Measurements from ENCODE around the gene GLYR1.

The GLYR1 gene

DNA sequence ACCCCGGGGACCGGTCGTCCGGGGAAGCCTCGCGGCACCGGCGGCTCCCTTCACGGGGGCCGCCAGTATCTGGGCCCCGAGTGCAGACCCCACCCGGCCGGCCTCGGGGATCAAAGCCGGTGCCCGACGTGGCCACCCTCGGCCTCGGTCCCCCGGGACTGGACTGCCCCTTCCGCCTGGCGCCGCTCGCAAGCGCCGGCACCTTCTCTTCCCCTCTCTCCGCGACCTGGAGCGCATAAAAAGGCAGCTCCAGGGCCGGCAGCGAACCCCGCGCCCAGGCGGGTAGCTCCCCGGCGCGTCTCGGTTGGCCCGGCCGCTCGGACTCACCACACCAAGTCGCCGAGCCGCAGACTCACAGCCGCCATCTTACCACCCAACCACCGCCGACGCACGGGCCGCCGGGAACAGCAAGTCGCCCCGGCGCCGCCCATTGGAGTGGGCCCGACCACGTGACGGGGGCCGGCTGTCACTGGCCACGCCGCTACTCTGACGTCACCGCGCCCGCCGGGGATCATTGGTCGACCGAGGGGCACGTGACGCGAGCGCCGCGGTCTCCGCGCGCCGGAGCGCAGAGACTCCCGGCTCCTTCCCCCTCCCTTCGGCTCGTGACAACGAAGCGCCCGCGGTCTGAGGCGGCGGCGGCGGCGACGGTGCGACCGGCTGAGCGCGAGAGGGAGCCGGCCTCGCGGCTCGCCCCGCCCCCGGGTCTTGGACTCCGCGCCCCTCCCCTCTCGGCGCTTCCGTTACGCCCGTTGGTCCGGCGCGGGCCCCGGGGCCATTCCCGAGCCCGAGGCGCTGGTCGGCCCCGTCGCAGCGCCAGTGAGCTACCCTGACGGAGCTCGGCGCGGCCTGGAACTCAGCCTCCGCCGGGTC, at the start of gene GLYR1, which contains the start of gene UBN1:
Gene GLYR1, minus strand, starts transcription at position 388 of the 873 bp plus-strand sequence. Its CDS starts 23 bp downstream, at position 365.
Gene UBN1, plus strand, starts transcription at position 581 of the 873 bp plus-strand sequence. CDS start 5,437 bp downstream, outside the sequence.
- ChIA-PET POLR2A (interaction anchor here (0.5 to 2.8 kb wide), 17 partner anchors 9 to 376 kb away, joined by 3 to 8 read pairs (median 4); partner anchors contain the start of genes ANKS3, DNAAF8, ROGDI and SEC14L5), CTCF (interaction anchor here (1.0 kb wide), 1 partner anchor 109 kb away, joined by 3 read pairs; no protein-coding TSS in a partner anchor)
- Histone ChIP-seq H3K9me3 (ENCODE audit: control insufficient read depth, insufficient read depth, low read depth, low read length) (no peaks in the 10 kb centered on the region), H3K27ac (ENCODE audit: extremely low read depth, low read depth, low read length) (peak within 1 kb of the TSS; percentile 78), H3K4me1 (ENCODE audit: control insufficient read depth, insufficient read depth, low read length) (peaks cover 11% of the 10 kb centered on the region), H3K4me3 (ENCODE audit: low read depth, low read length) (peak within 1 kb of the TSS; percentile 98), H3K36me3 (ENCODE audit: control insufficient read depth in 2 of 2, insufficient read depth in 1 of 2, low read length in 2 of 2) (peaks cover 19 to 35% of the 10 kb centered on the region in 2 experiments)
- peak; percentile 60; the same call in 1 of the 2 replicates for TF ChIP-seq SP7 (tag by site-specific recombination; IDR thresholded peaks at IDR 0.05)
- TF ChIP-seq KLF10 (tag by site-specific recombination; IDR thresholded peaks at IDR 0.05) = 0 out of 2 replicates have a peak, but pooled peaks have one; percentile 16
- peak; percentile 57; the same call in 1 of the 2 replicates for TF ChIP-seq EGR2 (tag by site-specific recombination; IDR thresholded peaks at IDR 0.05; ENCODE audit: low read depth)
- TF ChIP-seq ZBTB20 (tag by site-specific recombination; IDR thresholded peaks at IDR 0.05) = no peak
- TF ChIP-seq, protein P1, sequence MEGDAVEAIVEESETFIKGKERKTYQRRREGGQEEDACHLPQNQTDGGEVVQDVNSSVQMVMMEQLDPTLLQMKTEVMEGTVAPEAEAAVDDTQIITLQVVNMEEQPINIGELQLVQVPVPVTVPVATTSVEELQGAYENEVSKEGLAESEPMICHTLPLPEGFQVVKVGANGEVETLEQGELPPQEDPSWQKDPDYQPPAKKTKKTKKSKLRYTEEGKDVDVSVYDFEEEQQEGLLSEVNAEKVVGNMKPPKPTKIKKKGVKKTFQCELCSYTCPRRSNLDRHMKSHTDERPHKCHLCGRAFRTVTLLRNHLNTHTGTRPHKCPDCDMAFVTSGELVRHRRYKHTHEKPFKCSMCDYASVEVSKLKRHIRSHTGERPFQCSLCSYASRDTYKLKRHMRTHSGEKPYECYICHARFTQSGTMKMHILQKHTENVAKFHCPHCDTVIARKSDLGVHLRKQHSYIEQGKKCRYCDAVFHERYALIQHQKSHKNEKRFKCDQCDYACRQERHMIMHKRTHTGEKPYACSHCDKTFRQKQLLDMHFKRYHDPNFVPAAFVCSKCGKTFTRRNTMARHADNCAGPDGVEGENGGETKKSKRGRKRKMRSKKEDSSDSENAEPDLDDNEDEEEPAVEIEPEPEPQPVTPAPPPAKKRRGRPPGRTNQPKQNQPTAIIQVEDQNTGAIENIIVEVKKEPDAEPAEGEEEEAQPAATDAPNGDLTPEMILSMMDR (tag by site-specific recombination; IDR thresholded peaks at IDR 0.05) = peak; percentile 26; the same call in 1 of the 2 replicates
- peak; percentile 32; the same call in 1 of the 2 replicates for TF ChIP-seq ZNF596 (tag by site-specific recombination; IDR thresholded peaks at IDR 0.05)
- TF ChIP-seq KLF7 (tag by site-specific recombination; IDR thresholded peaks at IDR 0.05; ENCODE audit: borderline replicate concordance) = no peak
- TF ChIP-seq ZNF791 (tag by site-specific recombination; IDR thresholded peaks at IDR 0.05) = no peak
- TF ChIP-seq, protein P2, sequence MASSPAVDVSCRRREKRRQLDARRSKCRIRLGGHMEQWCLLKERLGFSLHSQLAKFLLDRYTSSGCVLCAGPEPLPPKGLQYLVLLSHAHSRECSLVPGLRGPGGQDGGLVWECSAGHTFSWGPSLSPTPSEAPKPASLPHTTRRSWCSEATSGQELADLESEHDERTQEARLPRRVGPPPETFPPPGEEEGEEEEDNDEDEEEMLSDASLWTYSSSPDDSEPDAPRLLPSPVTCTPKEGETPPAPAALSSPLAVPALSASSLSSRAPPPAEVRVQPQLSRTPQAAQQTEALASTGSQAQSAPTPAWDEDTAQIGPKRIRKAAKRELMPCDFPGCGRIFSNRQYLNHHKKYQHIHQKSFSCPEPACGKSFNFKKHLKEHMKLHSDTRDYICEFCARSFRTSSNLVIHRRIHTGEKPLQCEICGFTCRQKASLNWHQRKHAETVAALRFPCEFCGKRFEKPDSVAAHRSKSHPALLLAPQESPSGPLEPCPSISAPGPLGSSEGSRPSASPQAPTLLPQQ (tag by site-specific recombination; IDR thresholded peaks at IDR 0.05) = peak; percentile 84
- TF ChIP-seq ZNF561 (tag by site-specific recombination; IDR thresholded peaks at IDR 0.05; ENCODE audit: borderline replicate concordance) = no peak
- peak; percentile 64; the same call in 1 of the 2 replicates for TF ChIP-seq KLF16 (tag by site-specific recombination; IDR thresholded peaks at IDR 0.05)
- peak; percentile 93 for TF ChIP-seq YY2 (tag by site-specific recombination; IDR thresholded peaks at IDR 0.05)
- peak; percentile 65; the same call in 1 of the 2 replicates for TF ChIP-seq GLIS2 (tag by site-specific recombination; IDR thresholded peaks at IDR 0.05)
- TF ChIP-seq, protein P3, sequence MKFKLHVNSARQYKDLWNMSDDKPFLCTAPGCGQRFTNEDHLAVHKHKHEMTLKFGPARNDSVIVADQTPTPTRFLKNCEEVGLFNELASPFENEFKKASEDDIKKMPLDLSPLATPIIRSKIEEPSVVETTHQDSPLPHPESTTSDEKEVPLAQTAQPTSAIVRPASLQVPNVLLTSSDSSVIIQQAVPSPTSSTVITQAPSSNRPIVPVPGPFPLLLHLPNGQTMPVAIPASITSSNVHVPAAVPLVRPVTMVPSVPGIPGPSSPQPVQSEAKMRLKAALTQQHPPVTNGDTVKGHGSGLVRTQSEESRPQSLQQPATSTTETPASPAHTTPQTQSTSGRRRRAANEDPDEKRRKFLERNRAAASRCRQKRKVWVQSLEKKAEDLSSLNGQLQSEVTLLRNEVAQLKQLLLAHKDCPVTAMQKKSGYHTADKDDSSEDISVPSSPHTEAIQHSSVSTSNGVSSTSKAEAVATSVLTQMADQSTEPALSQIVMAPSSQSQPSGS (tag by site-specific recombination; IDR thresholded peaks at IDR 0.05; ENCODE audit: low read depth) = peak; percentile 98
- TF ChIP-seq, protein P4, sequence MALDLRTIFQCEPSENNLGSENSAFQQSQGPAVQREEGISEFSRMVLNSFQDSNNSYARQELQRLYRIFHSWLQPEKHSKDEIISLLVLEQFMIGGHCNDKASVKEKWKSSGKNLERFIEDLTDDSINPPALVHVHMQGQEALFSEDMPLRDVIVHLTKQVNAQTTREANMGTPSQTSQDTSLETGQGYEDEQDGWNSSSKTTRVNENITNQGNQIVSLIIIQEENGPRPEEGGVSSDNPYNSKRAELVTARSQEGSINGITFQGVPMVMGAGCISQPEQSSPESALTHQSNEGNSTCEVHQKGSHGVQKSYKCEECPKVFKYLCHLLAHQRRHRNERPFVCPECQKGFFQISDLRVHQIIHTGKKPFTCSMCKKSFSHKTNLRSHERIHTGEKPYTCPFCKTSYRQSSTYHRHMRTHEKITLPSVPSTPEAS (tag by site-specific recombination; IDR thresholded peaks at IDR 0.05) = no peak
- peak; percentile 75; the same call in 1 of the 2 replicates for TF ChIP-seq TCF7L2 (IDR thresholded peaks at IDR 0.05; ENCODE audit: borderline replicate concordance, low read depth, low read length)
- TF ChIP-seq ZFP69B (tag by site-specific recombination; IDR thresholded peaks at IDR 0.05) = peak; percentile 48; the same call in 1 of the 2 replicates
- TF ChIP-seq, protein P5, sequence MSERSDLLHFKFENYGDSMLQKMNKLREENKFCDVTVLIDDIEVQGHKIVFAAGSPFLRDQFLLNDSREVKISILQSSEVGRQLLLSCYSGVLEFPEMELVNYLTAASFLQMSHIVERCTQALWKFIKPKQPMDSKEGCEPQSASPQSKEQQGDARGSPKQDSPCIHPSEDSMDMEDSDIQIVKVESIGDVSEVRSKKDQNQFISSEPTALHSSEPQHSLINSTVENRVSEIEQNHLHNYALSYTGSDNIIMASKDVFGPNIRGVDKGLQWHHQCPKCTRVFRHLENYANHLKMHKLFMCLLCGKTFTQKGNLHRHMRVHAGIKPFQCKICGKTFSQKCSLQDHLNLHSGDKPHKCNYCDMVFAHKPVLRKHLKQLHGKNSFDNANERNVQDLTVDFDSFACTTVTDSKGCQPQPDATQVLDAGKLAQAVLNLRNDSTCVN (tag by site-specific recombination; optimal IDR thresholded peaks at IDR 0.05) = peak; percentile 81
- TF ChIP-seq, protein P6, sequence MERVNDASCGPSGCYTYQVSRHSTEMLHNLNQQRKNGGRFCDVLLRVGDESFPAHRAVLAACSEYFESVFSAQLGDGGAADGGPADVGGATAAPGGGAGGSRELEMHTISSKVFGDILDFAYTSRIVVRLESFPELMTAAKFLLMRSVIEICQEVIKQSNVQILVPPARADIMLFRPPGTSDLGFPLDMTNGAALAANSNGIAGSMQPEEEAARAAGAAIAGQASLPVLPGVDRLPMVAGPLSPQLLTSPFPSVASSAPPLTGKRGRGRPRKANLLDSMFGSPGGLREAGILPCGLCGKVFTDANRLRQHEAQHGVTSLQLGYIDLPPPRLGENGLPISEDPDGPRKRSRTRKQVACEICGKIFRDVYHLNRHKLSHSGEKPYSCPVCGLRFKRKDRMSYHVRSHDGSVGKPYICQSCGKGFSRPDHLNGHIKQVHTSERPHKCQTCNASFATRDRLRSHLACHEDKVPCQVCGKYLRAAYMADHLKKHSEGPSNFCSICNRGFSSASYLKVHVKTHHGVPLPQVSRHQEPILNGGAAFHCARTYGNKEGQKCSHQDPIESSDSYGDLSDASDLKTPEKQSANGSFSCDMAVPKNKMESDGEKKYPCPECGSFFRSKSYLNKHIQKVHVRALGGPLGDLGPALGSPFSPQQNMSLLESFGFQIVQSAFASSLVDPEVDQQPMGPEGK (tag by site-specific recombination; IDR thresholded peaks at IDR 0.05) = peak; percentile 59
- 0 out of 2 replicates have a peak, but pooled peaks have one; percentile 28 for TF ChIP-seq ZNF610 (tag by site-specific recombination; IDR thresholded peaks at IDR 0.05; ENCODE audit: borderline replicate concordance)
- TF ChIP-seq ZSCAN30 (tag by site-specific recombination; IDR thresholded peaks at IDR 0.05) = peak; percentile 57
- TF ChIP-seq ZNF23 (tag by site-specific recombination; IDR thresholded peaks at IDR 0.05; ENCODE audit: borderline replicate concordance) = no peak
- peak; percentile 86 for TF ChIP-seq SP2 (tag by site-specific recombination; IDR thresholded peaks at IDR 0.05)
- peak; percentile 74 for TF ChIP-seq ZXDB (tag by site-specific recombination; IDR thresholded peaks at IDR 0.05)
- TF ChIP-seq HOXA7 (CRISPR knock-in tag; IDR thresholded peaks at IDR 0.05; ENCODE audit: borderline replicate concordance) = no peak
